ENCODE results near the gene TBC1D22A. TPM values are rescaled to one million over a fixed set of nuclear protein-coding genes. Genes with fewer than 3 reads are reported as not detected.

TBC1D22A gene
- polyA plus RNA-seq, 1 experiment: 19.8 TPM

DNA sequence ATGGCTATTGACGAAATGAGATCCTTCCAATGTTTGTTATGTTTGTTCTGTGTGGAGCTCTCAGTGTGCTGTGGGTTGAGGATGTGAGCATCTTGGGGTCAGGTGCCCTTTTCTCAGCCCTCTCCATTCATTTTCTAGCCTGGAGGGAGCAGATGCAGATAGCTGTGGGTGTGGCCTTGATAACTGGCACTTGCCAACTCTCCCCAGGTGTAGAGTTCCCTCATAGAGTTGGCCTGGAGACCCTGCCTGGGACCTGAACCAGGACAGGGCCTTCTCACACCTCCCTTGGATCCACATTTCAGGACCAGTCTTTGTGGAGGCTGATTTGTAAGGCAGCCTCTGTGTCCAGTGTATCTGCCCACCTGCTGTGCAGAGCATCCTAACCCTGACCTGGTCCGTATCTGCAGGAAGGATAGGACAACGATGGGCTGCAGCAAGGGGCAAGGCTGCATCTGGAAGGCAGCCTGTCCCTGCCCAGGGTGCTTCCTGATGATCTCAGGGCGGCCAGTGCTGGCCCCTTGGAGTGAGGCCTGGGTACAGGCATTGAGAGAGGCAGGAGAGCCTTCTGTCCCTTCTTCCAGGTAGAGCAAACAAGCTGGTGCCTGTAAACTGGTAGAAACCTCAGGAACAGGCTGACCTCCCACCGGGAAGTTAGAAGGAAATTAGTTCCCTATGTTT lies 245.9 kb downstream of the TBC1D22A start:
- ChIA-PET POLR2A (no interaction called here), CTCF (interaction anchor here (1.0 kb wide), 1 partner anchor 204 kb away, joined by 3 read pairs; no protein-coding TSS in a partner anchor)
- Histone ChIP-seq H3K27me3 (ENCODE audit: control insufficient read depth, insufficient read depth, low read length) (no peaks in the 10 kb centered on the region), H3K9me3 (ENCODE audit: control insufficient read depth, insufficient read depth, low read length) (no peaks in the 10 kb centered on the region; the same call in 1 of the 2 replicates), H3K27ac (ENCODE audit: low read depth, low read length) (peak overlapping the region; percentile 2), H3K4me3 (ENCODE audit: low read depth, low read length) (no peak overlapping the region)
- TF ChIP-seq, protein P1, sequence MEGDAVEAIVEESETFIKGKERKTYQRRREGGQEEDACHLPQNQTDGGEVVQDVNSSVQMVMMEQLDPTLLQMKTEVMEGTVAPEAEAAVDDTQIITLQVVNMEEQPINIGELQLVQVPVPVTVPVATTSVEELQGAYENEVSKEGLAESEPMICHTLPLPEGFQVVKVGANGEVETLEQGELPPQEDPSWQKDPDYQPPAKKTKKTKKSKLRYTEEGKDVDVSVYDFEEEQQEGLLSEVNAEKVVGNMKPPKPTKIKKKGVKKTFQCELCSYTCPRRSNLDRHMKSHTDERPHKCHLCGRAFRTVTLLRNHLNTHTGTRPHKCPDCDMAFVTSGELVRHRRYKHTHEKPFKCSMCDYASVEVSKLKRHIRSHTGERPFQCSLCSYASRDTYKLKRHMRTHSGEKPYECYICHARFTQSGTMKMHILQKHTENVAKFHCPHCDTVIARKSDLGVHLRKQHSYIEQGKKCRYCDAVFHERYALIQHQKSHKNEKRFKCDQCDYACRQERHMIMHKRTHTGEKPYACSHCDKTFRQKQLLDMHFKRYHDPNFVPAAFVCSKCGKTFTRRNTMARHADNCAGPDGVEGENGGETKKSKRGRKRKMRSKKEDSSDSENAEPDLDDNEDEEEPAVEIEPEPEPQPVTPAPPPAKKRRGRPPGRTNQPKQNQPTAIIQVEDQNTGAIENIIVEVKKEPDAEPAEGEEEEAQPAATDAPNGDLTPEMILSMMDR (IDR thresholded peaks at IDR 0.05; ENCODE audit: low read depth, low read length): no peak
- DNase-seq (ENCODE audit: low read depth, low spot score): no peak

DNA sequence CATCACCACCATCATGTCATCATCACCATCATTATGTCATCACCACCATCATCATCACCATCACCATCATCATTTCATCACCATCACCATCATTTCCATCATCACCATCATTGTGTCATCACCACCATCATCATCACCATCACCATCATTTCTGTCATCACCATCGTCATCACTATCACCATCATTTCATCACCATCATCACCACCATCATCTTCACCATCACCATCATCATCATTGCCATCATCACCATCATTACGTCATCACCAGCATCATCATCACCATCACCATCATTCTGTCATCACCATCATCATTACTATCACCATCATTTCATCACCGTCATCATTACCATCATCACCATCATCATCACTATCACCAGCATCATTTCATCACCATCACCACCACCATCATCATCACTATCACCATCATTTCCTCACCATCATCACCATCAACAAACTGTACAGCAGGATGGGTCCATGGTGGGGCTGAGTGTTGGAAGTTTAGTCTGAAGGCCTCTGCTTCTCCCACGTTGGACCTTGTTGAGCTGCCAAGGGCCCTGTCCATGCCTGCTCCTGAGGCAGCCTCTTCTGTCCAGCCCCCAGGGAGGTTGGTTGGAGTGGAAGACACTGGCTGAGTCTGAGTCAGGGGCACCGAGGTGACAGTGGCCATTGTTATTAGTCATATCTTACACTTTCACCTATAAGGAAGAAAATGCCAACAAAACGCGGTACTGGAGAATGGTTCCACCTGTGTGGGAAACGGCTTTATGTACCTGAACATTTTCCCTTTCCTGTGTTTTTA lies 247.1 kb downstream of the TBC1D22A start:
- no peak for DNase-seq (ENCODE audit: low read depth, low spot score)
- Histone ChIP-seq H3K4me3 (ENCODE audit: low read depth, low read length) (no peak overlapping the region), H3K27me3 (ENCODE audit: control insufficient read depth, insufficient read depth, low read length) (no peaks in the 10 kb centered on the region), H3K9me3 (ENCODE audit: control insufficient read depth, insufficient read depth, low read length) (no peaks in the 10 kb centered on the region; the same call in 1 of the 2 replicates), H3K27ac (ENCODE audit: low read depth, low read length) (no peak overlapping the region)
- ChIA-PET POLR2A (no interaction called here), CTCF (no interaction called here)
- TF ChIP-seq, protein P1 (IDR thresholded peaks at IDR 0.05; ENCODE audit: low read depth, low read length): no peak

DNA sequence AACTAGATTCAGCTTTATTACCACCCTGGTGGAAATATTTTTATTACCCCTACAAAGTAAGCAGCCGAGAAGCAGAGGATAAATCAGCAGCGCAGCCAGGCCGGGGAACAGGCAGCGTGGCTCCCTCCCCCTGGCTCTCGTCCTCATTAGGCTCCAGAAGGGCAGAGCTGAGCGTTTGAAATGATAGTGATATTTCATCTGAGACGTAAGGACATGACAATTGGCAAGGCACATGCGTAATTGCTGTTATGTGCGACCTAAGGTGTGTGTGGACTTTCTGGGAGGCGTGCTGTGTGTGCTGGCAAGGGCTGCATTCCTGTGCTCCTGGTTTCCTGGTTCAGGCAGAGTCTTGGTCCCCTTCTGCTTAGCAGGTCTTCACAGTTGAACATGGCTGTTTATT lies 247.8 kb downstream of the TBC1D22A start:
- H3K4me3 ChIP-seq (ENCODE audit: low read depth, low read length): no peak overlapping the region
- H3K9me3 ChIP-seq (ENCODE audit: control insufficient read depth, insufficient read depth, low read length): no peaks in the 10 kb centered on the region; the same call in 1 of the 2 replicates
- POLR2A ChIA-PET: no interaction called here
- H3K27me3 ChIP-seq (ENCODE audit: control insufficient read depth, insufficient read depth, low read length): no peaks in the 10 kb centered on the region
- DNase-seq (ENCODE audit: low read depth, low spot score): no peak
- TF ChIP-seq, protein P1 (IDR thresholded peaks at IDR 0.05; ENCODE audit: low read depth, low read length): no peak
- CTCF ChIA-PET: no interaction called here
- H3K27ac ChIP-seq (ENCODE audit: low read depth, low read length): no peak overlapping the region

DNA sequence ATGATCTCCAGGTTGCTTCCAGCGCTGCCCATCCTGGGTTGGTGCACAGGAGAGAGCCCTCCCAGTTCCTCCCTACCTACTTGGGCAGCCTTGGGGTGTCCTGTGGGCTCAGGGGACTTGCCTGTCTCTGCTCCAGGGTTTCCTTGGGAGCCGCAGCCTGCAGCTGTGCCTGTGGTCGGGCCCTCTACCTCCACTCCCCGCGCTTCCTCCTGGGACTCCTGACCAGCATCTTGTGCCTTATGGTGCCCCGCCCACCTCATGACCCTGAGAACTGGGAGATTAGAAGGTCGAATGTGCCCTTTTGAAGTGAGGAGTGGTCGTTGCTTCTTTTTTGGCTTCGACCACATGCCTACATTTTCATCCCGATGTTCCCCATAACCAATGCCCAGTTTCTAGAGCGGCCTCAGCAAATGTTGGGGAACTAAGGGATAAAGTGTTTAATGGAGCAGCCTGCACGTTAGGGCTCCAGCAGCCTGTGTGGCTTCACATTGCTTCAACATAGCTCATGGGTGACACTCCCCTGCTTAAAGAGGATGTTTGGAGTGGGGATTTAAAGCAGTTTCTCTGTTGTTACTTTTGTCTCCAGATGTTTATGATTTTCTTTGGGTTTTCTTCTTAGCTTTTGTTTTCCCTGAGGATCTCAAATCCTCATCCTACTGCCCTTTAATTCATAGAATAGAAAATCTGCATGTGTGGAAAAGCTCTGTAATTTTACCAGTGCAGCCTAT lies 248.8 kb downstream of the TBC1D22A start:
- TF ChIP-seq, protein P1 (IDR thresholded peaks at IDR 0.05; ENCODE audit: low read depth, low read length): no peak
- ChIA-PET POLR2A (no interaction called here), CTCF (interaction anchor here (2.4 kb wide), 1 partner anchor 166 kb away, joined by 10 read pairs; no protein-coding TSS in a partner anchor)
- no peak for DNase-seq (ENCODE audit: low read depth, low spot score)
- Histone ChIP-seq H3K9me3 (ENCODE audit: control insufficient read depth, insufficient read depth, low read length) (no peaks in the 10 kb centered on the region; the same call in 1 of the 2 replicates), H3K27me3 (ENCODE audit: control insufficient read depth, insufficient read depth, low read length) (no peaks in the 10 kb centered on the region), H3K4me3 (ENCODE audit: low read depth, low read length) (no peak overlapping the region), H3K27ac (ENCODE audit: low read depth, low read length) (no peak overlapping the region)

Data from AG04450 (cell line).